NCI-H1930 (cell line): ENCODE data around the gene TAF11L4.
"Not testable (repeated sequence)": the region's sequence is repeated elsewhere in the genome, so short reads cannot be mapped to it uniquely, and the experiment has no call there.

Experiments used
- DNase-seq, 2 experiments: peaks; one replicate each; lab custom pipeline; 2025; lab: John Stamatoyannopoulos, UW

TAF11L4 gene

DNA sequence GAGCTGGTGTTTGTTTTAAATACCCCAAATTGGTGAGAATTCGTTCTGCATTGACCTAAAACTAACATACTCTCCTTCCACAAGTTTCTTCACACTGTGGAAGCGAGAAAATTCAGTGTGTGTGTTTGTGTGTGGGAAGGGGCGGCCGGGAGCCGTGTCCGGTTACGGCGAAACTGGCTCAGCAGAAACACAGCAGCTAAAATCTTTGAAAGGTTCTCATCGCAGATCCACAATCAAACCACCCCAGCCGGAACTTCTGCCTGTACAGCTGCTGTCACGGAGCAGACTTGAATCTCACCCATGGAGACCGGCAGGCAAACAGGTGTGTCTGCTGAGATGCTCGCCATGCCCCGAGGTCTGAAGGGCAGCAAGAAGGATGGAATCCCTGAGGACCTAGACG is at the start of gene TAF11L4:
Gene TAF11L4 (plus strand): TSS at position 301 of the 400 bp plus-strand sequence.
- DNase-seq: not testable (repeated sequence)

DNA sequence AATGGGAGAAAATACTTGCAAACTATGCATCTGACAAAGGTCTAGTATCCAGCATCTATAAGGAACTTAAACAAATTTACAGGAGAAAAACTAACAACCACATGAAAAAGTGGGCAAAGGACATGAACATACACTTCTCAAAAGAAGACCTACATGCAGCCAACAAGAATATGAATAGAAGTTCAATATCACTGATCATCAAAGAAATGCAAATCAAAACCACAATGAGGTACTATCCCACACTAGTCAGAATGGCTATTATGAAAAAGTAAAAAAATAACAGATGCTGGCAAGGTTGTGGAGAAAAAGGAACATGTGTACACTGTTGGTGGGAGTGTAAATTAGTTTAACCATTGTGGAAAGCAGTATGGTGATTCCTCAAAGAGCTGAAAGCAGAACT is 46.5 kb upstream of the TAF11L4 start:
- not testable (repeated sequence) for DNase-seq

DNA sequence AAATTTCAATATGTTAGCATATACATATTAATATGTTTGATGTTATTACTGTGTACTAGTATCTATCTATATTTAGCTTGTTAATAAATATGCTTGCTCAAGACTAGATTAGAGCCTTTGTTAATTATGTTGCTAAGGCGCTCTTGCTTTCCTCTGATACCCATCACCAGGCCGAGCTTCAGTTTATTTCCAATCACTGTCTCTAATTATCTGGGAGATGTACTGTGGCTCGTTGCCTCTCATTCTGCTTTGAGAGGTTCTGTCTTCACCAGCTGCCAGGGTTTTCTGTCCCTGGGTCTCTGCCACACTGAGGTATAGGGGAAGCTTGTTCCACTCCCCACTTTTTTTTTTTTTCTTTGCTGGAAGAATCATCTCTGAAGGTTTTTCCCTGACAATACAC is 44.6 kb upstream of the TAF11L4 start:
- DNase-seq: no peak

DNA sequence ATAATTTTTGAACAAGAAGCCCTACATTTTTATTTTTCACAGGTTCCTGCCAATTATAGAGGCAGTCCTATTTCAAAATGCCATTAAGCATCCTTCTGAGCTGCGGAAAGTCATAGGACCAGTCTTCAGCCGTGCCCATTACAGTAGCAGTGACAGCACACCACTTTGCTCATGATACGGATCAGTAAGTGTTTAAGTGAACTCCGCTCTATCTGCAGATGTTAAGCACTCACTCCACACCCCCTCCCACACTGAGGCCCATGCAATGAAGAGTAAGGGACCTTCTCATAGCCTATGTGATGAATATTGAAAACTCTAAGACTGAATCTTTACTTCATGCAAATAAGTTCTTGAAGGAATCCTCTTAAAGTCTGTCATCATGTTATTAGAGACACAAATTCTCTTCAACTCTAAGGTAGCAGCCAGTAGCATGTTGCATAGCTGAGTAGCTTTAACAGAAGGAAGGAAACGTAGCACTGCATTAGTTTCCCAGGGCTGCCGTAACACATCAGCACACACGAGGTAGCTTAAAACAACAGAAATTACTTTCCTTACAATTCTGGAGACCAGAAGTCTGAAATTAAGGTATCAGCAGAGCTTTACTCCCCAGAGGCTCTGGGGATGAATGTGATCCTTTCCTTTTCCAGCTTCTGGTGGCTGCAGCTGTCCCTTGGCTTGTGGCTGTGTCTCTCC is 43.9 kb upstream of the TAF11L4 start:
- no peak for DNase-seq

DNA sequence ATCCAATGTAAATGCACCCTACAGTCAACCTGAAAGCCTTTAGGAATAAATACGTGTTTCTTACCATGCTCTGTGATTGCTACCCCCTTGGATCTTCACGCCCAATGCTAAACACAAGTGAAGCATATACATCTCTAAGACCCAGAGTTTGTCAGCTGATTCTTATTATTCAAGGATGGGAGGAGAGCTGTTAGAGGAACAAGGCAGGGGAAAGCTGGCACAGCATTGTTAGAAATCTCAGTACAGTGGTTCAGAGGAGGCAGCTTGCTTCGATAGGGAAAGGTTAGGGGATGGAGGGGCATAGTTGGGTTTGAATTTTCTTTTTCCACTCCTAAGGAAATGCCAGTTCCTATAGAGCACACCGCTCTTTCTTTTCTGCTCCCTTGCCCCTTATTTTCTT is 40.2 kb upstream of the TAF11L4 start:
- DNase-seq: no peak

DNA sequence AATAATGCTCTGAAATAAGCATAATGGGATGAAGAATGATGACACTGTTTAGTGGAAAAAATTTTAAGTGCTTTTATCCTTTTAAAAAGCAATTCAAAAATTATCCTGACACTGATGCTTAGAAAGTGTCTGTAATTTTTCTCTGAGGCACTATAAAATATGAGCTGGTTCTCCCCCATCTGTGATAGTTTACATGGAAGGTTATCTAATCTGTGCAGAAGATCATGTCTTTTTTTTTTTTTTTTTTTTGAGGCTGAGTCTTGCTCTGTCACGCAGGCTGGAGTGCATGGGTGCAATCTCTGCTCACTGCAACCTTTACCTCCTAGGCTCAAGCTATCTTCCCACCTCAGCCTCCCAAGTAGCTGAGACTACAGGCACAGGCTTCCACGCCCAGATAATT is 38.8 kb upstream of the TAF11L4 start:
- DNase-seq: no peak

DNA sequence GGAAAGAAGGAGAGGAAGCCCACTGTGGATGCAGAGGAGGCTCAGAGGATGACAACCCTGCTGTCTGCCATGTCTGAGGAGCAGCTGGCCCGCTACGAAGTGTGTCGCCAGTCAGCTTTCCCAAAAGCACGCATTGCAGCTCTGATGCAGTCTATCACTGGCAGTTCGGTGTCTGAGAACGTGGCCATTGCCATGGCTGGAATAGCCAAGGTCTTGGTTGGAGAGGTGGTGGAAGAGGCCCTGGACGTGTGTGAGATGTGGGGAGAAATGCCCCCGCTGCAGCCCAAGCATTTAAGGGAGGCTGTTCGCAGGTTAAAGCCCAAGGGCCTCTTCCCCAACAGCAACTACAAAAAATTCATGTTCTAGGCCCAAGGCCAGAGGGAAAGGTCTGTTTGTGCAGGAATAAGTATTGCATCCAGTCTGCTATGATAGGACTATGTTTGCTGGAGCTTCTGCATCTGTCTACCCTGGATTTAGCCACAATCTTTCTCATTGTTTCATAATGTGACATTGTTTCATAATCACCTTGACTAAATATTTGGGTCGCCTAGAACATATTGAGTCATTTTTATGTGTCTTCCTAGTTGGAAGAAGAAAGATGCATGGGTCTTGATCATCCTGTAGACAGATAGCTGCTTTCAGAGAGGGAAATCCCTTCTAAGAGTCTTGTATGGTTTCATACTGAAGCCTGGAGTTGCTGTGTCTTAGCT is 35.0 kb upstream of the TAF11L4 start:
- DNase-seq: not testable (repeated sequence)

DNA sequence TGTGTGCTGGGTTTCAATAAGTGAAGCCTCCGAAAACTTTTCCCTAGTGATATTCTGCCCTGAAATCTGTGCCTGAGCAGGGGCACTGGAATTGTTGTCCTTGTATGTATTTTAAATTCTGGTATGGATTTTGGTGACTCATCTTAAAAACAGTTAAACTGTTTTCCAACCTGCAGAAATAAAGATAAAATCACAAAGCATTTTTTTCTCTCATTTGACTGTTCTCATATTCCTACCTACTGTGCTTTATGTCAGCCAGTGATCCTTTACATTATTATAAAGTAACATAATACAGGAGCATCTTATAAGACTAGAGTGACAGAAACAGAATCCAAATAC is 34.5 kb upstream of the TAF11L4 start:
- DNase-seq: no peak

DNA sequence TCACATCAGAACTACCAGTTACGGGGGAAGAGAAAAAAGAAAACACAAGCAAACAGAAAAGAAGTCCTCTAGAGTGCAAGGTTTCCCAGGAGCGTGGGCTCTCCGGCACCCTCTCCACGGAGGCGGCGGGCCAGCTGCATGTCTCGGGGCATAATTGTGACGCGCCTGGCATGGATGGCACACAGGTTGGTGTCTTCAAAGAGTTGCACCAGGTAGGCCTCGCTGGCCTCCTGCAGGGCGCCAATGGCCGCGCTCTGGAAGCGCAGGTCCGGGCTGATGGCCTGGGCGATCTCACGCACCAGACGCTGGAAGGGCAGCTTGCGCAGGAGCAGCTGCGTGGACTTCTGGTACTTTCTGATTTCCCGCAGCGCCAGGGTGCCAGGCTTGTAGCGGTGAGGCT is 30.3 kb upstream of the TAF11L4 start:
- not testable (repeated sequence) for DNase-seq

DNA sequence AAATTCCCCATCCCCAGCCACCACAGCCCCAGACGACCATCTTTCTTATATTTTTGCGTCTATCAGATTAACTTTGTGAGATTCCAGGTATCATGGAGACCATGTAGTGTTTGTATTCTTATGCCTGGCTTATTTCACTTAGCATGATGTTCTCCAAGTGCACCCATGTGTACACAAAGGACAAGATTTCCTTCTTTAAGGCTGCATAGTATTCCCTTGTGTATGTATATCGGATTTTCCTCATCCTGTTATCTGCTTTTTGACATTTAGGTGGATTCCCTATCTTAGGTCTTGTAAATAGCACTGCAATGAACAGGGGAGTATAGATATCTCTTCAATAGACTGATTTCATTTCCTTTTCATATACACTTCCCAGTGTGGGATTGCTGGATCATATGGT is 28.8 kb upstream of the TAF11L4 start:
- DNase-seq: no peak

DNA sequence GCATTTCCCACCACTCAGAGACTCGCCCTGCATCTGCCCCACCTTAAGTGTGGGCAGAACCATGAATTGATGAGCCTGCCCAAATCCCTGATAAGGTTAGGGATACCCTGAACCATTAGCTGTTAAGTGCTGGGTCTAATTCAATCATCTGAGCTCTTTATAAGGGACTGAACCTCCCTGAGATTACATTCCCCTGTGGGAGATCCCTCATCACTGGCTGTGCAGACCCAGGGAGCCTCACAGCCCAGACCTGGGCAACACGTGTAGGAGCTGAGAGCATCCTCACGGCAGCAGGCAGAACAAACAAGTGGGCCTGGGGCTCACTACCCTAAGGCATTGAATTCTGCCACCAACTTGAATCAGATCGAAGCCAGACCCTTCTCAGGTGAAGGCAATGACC is 24.2 kb upstream of the TAF11L4 start:
- DNase-seq: no peak

DNA sequence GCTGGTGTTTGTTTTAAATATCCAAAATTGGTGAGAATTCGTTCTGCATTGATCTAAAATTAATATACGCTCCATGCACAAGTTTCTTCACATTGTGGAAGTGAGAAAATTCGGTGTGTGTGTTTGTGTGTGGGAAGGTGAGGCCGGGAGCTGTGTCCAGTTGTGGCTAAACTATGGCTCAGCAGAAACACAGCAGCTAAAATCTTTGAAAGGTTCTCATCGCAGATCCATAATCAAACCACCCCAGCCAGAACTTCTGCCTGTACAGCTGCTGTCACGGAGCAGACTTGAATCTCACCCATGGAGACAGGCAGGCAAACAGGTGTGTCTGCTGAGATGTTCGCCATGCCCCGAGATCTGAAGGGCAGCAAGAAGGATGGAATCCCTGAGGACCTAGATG is 23.7 kb upstream of the TAF11L4 start, which contains the start of gene TAF11L2:
Gene TAF11L2 (plus strand): TSS at position 301 of the 400 bp plus-strand sequence.
- DNase-seq: not testable (repeated sequence)

DNA sequence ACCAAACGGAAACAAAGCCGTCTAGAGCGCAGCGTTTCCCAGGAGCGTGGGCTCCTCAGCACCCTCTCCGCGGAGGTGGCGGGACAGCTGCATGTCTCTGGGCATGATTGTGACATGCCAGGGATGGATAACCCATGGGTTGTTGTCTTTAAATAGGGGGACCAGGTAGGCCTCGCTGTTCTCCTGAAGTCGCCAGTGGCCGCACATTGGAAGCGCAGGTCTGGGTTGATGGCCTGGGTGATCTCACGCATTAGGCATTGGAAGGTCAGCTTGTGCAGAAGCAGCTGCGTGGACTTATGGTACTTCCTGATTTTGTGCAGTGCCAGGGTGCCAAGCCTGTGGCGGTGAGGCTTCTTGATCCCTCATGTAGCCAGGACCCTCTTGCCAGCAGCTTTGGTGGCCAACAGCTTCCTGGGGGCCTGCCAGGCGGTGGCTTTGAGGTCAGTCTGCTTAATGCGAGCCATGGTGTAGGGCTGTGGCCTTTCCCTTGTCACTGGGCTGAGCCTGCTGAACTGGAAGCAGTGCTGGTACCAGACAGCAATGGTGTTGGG is 9.8 kb upstream of the TAF11L4 start:
- DNase-seq: no peak

DNA sequence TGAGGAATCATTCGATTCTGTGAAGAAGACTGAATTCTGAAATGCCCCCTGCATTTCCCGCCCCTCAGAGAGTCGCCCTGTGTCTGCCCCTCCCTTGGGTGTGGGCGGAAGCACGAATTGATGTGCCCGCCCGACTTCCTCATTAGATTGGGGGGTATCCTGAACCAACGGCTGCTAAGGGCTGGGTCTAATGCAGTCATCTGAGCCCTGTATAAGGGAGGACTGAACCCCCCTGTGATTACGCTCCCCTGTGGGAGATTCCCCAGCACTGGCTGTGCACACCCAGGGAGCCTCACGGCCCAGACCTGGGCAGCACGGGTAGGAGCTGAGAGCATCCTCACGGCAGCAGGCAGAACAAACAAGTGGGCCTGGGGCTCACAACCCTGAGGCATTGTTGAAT is 4.1 kb upstream of the TAF11L4 start:
- not testable (repeated sequence) for DNase-seq

DNA sequence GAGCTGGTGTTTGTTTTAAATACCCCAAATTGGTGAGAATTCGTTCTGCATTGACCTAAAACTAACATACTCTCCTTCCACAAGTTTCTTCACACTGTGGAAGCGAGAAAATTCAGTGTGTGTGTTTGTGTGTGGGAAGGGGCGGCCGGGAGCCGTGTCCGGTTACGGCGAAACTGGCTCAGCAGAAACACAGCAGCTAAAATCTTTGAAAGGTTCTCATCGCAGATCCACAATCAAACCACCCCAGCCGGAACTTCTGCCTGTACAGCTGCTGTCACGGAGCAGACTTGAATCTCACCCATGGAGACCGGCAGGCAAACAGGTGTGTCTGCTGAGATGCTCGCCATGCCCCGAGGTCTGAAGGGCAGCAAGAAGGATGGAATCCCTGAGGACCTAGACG is 3.5 kb upstream of the TAF11L4 start, which contains the start of gene TAF11L3:
Gene TAF11L3 (plus strand): TSS at position 301 of the 400 bp plus-strand sequence.
- not testable (repeated sequence) for DNase-seq

DNA sequence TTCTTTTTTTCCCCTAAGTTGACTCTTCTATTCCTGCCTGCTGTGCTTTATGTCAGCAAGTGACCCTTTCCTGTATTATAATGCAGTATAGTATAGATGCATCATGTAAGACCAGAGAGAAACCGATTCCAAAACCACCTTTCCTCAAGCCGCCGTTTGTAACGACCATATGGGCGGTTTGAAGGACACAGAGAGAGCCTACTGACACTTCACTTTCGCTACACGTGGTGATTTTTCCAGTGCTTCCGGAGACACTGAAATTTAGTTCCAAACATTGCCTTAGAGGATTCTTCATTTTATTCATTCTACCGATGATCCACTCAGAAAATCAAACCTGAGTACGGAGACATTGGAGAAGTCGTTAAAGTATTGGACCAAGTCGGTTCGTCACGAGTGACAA is 2.1 kb upstream of the TAF11L4 start:
- not testable (repeated sequence) for DNase-seq

DNA sequence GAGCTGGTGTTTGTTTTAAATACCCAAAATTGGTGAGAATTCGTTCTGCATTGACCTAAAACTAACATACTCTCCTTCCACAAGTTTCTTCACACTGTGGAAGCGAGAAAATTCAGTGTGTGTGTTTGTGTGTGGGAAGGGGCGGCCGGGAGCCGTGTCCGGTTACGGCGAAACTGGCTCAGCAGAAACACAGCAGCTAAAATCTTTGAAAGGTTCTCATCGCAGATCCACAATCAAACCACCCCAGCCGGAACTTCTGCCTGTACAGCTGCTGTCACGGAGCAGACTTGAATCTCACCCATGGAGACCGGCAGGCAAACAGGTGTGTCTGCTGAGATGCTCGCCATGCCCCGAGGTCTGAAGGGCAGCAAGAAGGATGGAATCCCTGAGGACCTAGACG is 3.3 kb downstream of the TAF11L4 start, which contains the start of gene TAF11L5:
Gene TAF11L5 (plus strand): TSS at position 301 of the 400 bp plus-strand sequence.
- DNase-seq: not testable (repeated sequence)

DNA sequence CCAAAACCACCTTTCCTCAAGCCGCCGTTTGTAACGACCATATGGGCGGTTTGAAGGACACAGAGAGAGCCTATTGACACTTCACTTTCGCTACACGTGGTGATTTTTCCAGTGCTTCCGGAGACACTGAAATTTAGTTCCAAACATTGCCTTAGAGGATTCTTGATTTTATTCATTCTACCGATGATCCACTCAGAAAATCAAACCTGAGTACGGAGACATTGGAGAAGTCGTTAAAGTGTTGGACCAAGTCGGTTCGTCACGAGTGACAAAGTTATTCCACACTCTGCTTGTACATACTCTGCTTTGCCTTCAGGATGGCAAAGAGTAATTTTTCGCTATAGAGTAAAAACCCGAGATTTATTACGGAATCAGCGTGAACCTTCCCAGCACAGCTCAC is 4.9 kb downstream of the TAF11L4 start:
- not testable (repeated sequence) for DNase-seq

DNA sequence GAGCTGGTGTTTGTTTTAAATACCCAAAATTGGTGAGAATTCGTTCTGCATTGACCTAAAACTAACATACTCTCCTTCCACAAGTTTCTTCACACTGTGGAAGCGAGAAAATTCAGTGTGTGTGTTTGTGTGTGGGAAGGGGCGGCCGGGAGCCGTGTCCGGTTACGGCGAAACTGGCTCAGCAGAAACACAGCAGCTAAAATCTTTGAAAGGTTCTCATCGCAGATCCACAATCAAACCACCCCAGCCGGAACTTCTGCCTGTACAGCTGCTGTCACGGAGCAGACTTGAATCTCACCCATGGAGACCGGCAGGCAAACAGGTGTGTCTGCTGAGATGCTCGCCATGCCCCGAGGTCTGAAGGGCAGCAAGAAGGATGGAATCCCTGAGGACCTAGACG is 6.8 kb downstream of the TAF11L4 start, which contains the start of gene TAF11L6:
Gene TAF11L6 (plus strand): TSS at position 301 of the 400 bp plus-strand sequence.
- not testable (repeated sequence) for DNase-seq
